Body of pancreas (tissue), 4 donors: ENCODE data around the gene SMCO2.

Experiments
- POLR2A ChIP-seq, 3 donors: fragments of 450-650 bp; IDR thresholded peaks; one replicate each; pipeline ENCODE4 v1.6.1; 2016; ENCODE audit warnings: antibody characterized with exemption in 3 of 3, mild to moderate bottlenecking in 2 of 3
- TF ChIP-seq, protein P1 (sequence below), 7 experiments: fragments of 450-650 bp in 4 of 7; fragments of 200-600 bp in 3 of 7; sonication (generic) in 3 of 7; IDR thresholded peaks; one replicate each; pipeline ENCODE4 v1.5.1; 2016 to 2019; ENCODE audit warnings: antibody characterized with exemption in 7 of 7

GRCh38 chr12:27486961-27487360 is 40.4 kb downstream of the SMCO2 start:
- TF ChIP-seq, protein P1, sequence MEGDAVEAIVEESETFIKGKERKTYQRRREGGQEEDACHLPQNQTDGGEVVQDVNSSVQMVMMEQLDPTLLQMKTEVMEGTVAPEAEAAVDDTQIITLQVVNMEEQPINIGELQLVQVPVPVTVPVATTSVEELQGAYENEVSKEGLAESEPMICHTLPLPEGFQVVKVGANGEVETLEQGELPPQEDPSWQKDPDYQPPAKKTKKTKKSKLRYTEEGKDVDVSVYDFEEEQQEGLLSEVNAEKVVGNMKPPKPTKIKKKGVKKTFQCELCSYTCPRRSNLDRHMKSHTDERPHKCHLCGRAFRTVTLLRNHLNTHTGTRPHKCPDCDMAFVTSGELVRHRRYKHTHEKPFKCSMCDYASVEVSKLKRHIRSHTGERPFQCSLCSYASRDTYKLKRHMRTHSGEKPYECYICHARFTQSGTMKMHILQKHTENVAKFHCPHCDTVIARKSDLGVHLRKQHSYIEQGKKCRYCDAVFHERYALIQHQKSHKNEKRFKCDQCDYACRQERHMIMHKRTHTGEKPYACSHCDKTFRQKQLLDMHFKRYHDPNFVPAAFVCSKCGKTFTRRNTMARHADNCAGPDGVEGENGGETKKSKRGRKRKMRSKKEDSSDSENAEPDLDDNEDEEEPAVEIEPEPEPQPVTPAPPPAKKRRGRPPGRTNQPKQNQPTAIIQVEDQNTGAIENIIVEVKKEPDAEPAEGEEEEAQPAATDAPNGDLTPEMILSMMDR (IDR thresholded peaks at IDR 0.05): no peak
- no peak for TF ChIP-seq POLR2A (IDR thresholded peaks at IDR 0.05)
